D721Med (cell line): ENCODE data around the gene RAB28.

Experiments used
- DNase-seq: peaks from one replicate; pipeline ENCODE4 v3.0.0; 2011; ENCODE audit warnings: low spot score; ENCODE audit not compliant: insufficient read length
- FAIRE-seq: peaks from 2 replicates; lab custom pipeline; 2011; peaks lifted over from hg19 to GRCh38; lab: Jason Lieb, UNC
- CTCF ChIP-seq: IDR thresholded peaks from 2 replicates; pipeline ENCODE4 v1.5.1; 2012; ENCODE audit warnings: mild to moderate bottlenecking, control low read depth; ENCODE audit not compliant: insufficient read depth; ENCODE audit errors: missing control alignments

The RAB28 gene

DNA sequence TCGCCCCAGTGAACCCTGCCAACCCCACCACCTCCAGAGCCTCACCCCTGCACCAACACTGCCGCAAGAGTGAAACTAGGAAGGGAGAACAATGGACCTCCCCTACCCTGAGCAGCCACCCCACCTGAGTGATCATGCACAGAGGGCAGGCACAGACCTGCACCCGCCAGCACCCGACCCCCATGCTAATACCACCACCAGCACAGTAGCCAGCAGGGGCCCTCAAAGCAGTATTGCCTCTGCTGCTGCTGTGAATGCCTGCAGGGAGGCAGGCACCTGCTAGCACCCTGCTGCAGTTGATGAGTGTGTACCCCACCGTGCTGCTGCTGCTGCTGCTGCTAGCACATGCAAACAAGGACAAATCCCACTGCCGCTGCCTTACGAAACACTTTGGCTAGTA lies 100.1 kb downstream of the RAB28 start:
- FAIRE-seq: no peak
- no peak for DNase-seq
- no peak for TF ChIP-seq CTCF

GRCh38 chr4:13378973-13379759 lies 105.0 kb downstream of the RAB28 start:
- FAIRE-seq (no peak), DNase-seq (no peak)
- no peak for TF ChIP-seq CTCF

DNA sequence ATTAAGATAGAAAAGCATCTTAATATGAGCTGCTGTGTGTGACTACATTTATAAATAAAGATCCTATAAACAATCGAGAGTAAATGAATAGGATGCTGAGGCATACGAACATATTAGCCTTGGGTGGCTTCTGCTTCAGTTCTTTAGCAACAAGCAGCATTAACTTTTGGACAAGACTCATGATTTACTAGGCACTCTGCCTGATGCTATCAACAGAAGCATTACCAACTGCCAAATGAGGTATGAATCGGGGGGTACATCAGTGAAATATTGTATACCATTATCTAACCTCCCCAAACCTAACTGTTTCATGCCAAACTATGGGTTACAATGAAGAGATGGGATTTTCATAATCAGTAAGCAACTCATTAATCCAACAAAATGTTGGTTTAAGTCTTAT lies 113.1 kb downstream of the RAB28 start:
- DNase-seq: no peak
- no peak for TF ChIP-seq CTCF
- no peak for FAIRE-seq

DNA sequence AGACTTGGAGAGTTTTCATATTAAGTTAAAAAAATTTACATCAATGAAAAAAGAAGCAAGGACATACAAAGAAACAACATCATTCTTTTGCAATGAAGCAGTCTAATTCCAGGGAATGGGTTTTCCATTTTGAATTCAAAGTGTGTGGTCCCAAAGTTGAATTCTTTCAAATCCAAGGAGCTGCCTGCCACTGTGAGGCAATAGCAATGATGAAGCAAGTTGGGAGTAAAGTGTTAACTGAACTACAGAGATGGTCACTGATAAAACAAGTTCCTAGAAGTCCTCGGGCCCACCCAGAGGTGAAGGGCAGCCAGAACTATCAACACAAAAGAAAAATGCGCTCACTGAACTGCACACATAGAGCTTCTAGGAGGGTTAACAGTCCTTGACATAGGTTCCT lies 115.9 kb downstream of the RAB28 start:
- no peak for TF ChIP-seq CTCF
- DNase-seq (no peak), FAIRE-seq (no peak)

DNA sequence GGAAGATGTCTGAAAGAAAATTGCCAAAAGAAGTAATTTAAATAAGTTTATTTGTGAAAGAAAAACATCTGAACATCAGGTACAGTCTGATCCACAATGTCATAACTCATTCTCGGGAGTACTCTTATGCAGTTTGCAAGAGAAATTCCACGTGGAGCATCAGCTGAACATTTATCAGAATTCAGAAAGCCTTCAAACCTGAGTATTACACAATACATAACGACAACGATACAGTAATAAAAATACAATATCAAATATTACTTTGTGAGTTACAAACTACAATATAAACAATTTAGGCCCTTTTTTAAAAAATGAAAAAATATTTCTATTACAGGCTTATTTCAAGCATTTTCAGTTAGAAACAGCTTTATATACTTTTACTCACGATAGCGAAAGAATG lies 116.4 kb downstream of the RAB28 start:
- FAIRE-seq (no peak), DNase-seq (no peak)
- no peak for TF ChIP-seq CTCF

- no peak for FAIRE-seq
- TF ChIP-seq CTCF: no peak
- no peak for DNase-seq
Observed at GRCh38 chr4:13367244-13367643, 116.9 kb downstream of the RAB28 start.

DNA sequence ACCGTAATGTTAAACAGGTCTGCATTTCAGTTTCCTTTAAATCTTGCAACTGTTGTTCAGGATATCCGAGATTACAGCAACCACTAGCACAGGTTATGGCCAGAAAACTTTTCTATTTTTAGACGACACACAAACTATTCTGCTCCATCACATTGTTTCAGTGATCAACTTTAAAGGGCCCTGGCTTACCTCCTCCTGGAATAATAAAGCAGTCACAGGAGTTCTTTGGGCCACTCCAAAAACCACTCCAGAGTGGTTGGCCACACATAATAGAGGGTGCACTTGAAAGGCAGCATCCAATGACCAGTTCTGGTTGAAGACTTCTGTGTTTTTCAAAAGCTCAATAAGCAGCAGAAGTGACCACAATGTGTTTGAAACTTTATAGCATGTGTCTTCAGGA lies 118.9 kb downstream of the RAB28 start:
- no peak for TF ChIP-seq CTCF
- FAIRE-seq (no peak), DNase-seq (no peak)
